ENCODE results near the gene FOXA1. TPM values are rescaled to one million over a fixed set of nuclear protein-coding genes. Genes with fewer than 3 reads are reported as not detected.
A peak's percentile ranks its signal among the peaks of the same experiment; 100 is the strongest.

FOXA1 gene
- total RNA-seq, 1 donor from 2014 or later, result 30.5 TPM

DNA sequence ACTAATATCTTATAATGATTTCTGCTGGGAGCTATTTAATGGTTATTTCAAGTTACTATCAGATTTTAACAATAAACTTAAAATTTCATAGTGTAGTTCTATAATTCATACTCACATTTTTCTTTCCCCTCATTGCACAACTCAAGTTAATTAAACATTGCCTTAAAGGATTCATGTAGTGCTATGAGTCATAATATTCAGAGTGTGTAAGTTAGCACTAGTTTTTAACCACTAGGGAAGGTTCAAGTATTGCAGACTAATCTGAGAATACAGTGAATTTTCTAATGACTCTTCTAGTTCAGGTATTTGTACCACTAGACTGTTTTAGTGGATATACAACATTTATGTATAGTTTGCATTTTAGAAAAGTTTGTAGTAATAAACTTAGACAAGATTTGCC, 49.9 kb downstream of the FOXA1 start:
- no peaks in the 10 kb centered on the region for H3K36me3 ChIP-seq
- TF ChIP-seq, protein P1, sequence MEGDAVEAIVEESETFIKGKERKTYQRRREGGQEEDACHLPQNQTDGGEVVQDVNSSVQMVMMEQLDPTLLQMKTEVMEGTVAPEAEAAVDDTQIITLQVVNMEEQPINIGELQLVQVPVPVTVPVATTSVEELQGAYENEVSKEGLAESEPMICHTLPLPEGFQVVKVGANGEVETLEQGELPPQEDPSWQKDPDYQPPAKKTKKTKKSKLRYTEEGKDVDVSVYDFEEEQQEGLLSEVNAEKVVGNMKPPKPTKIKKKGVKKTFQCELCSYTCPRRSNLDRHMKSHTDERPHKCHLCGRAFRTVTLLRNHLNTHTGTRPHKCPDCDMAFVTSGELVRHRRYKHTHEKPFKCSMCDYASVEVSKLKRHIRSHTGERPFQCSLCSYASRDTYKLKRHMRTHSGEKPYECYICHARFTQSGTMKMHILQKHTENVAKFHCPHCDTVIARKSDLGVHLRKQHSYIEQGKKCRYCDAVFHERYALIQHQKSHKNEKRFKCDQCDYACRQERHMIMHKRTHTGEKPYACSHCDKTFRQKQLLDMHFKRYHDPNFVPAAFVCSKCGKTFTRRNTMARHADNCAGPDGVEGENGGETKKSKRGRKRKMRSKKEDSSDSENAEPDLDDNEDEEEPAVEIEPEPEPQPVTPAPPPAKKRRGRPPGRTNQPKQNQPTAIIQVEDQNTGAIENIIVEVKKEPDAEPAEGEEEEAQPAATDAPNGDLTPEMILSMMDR (IDR thresholded peaks at IDR 0.05), result no peak
- ATAC-seq, result peak in 1 of 2 donors; percentile 78
- no peaks in the 10 kb centered on the region for H3K4me1 ChIP-seq
- H3K27me3 ChIP-seq (ENCODE audit: low read depth), result no peaks in the 10 kb centered on the region
- no peak overlapping the region for H3K4me3 ChIP-seq
- H3K9me3 ChIP-seq, result no peaks in the 10 kb centered on the region
- intact Hi-C loops (cut with DNase I), result no loop called here
- H3K27ac ChIP-seq, result no peak overlapping the region
- DNase-seq, result no peak

DNA sequence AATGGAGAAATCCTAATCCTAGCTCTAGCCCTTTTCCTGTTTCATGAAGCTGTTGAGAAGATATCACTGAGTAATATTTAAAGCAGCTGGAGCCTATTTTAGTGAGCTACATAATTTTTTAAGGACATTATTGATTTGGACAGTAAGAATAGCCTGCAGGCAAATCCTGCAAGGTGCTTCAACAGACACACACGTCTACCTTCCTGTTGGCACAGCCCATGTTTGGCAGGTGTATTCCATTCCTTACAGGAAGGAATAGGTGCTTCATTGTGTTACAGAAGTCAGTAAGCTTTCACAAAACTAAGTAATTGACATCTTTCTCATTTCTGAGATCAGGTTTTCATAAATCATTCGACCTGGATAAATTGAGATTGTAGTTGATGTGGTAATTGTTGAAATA, 50.6 kb downstream of the FOXA1 start:
- Histone ChIP-seq H3K27ac (no peak overlapping the region), H3K36me3 (no peaks in the 10 kb centered on the region), H3K4me1 (no peaks in the 10 kb centered on the region), H3K27me3 (ENCODE audit: low read depth) (no peaks in the 10 kb centered on the region), H3K9me3 (no peaks in the 10 kb centered on the region), H3K4me3 (no peak overlapping the region)
- no peak for DNase-seq
- no peak for ATAC-seq
- intact Hi-C loops (cut with DNase I), result no loop called here
- TF ChIP-seq, protein P1 (IDR thresholded peaks at IDR 0.05), result no peak

DNA sequence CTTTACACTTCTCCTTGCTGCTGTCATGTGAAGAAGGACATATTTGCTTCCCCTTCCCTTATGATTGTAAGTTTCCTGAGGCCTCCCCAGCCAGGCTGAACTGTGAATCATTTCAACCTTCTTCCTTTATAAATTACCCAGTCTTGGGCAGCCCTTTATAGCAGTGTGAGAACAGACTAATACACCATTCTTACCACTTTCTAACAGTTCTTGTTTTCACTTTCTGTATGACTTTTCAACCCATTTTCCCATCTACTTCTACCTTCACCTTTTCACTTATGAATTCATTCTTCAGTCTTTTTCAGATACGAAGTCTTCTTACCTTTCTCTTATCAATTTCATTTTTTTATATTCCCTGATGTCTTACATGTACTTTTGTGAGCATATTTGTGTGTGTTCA, 55.1 kb downstream of the FOXA1 start:
- H3K4me3 ChIP-seq, result no peak overlapping the region
- no peak for ATAC-seq
- TF ChIP-seq, protein P1 (IDR thresholded peaks at IDR 0.05), result no peak

More for the DNA sequence above, 55.1 kb downstream of the FOXA1 start:
- no peaks in the 10 kb centered on the region for H3K27me3 ChIP-seq (ENCODE audit: low read depth)
- H3K4me1 ChIP-seq, result no peaks in the 10 kb centered on the region
- intact Hi-C loops (cut with DNase I), result no loop called here
- H3K9me3 ChIP-seq, result no peaks in the 10 kb centered on the region
- no peak for DNase-seq
- no peak overlapping the region for H3K27ac ChIP-seq
- H3K36me3 ChIP-seq, result no peaks in the 10 kb centered on the region

Other genes starting within 250 kb of the FOXA1 start
- gene TTC6, start 380 bp upstream of the FOXA1 start, total RNA-seq, result 9.2 TPM

Measured in lower lobe of right lung (tissue), 2 donors.